ENCODE measurements around the gene MLLT1.

MLLT1 gene

GRCh38 chr19:6324757-6325156, 45.0 kb upstream of the MLLT1 start:
- H3K4me3 ChIP-seq (ENCODE audit: low read length, poor library complexity, severe bottlenecking) = no peak overlapping the region
- H3K9me3 ChIP-seq (ENCODE audit: insufficient read depth, low read depth, low read length) = no peaks in the 10 kb centered on the region
- no peak overlapping the region for H3K9ac ChIP-seq (ENCODE audit: low read depth, low read length, poor library complexity, severe bottlenecking)
- H3K9me2 ChIP-seq (replicated peaks; ENCODE audit: low read depth, low read length) = no peaks in the 10 kb centered on the region
- H3K4me1 ChIP-seq (ENCODE audit: insufficient read depth, low read length, poor library complexity, severe bottlenecking) = no peaks in the 10 kb centered on the region
- no peaks in the 10 kb centered on the region for H4K20me1 ChIP-seq (ENCODE audit: insufficient read depth, low read length, poor library complexity, severe bottlenecking)
- no peaks in the 10 kb centered on the region for H3F3A ChIP-seq (ENCODE audit: low read depth)
- TF ChIP-seq EZH2phosphoT487 (IDR thresholded peaks at IDR 0.05; ENCODE audit: borderline replicate concordance) (no peak), CTCF (conservative IDR thresholded peaks at IDR 0.05; ENCODE audit: low read length) (no peak)
- H2AFZ ChIP-seq (ENCODE audit: low read length) = no peak overlapping the region
- no peaks in the 10 kb centered on the region for H3K36me3 ChIP-seq (ENCODE audit: insufficient read depth, low read length)
- no peak overlapping the region for H3K4me2 ChIP-seq (ENCODE audit: low read depth, low read length, poor library complexity, severe bottlenecking)
- H3K27me3 ChIP-seq (ENCODE audit: insufficient read depth, low read length, poor library complexity, severe bottlenecking) = no peaks in the 10 kb centered on the region
- H3K79me2 ChIP-seq (ENCODE audit: insufficient read depth, low read length) = no peaks in the 10 kb centered on the region

- Histone ChIP-seq H3K27me3 (ENCODE audit: insufficient read depth, low read length, poor library complexity, severe bottlenecking) (no peaks in the 10 kb centered on the region), H3K9me3 (ENCODE audit: insufficient read depth, low read depth, low read length) (no peaks in the 10 kb centered on the region), H3K36me3 (ENCODE audit: insufficient read depth, low read length) (no peaks in the 10 kb centered on the region), H3K4me1 (ENCODE audit: insufficient read depth, low read length, poor library complexity, severe bottlenecking) (no peaks in the 10 kb centered on the region), H4K20me1 (ENCODE audit: insufficient read depth, low read length, poor library complexity, severe bottlenecking) (no peaks in the 10 kb centered on the region), H3K4me3 (ENCODE audit: low read length, poor library complexity, severe bottlenecking) (no peak overlapping the region), H2AFZ (ENCODE audit: low read length) (no peak overlapping the region), H3K79me2 (ENCODE audit: insufficient read depth, low read length) (no peaks in the 10 kb centered on the region), H3K9me2 (replicated peaks; ENCODE audit: low read depth, low read length) (no peaks in the 10 kb centered on the region), H3F3A (ENCODE audit: low read depth) (no peaks in the 10 kb centered on the region), H3K4me2 (ENCODE audit: low read depth, low read length, poor library complexity, severe bottlenecking) (no peak overlapping the region), H3K9ac (ENCODE audit: low read depth, low read length, poor library complexity, severe bottlenecking) (no peak overlapping the region)
- no peak for TF ChIP-seq EZH2phosphoT487 (IDR thresholded peaks at IDR 0.05; ENCODE audit: borderline replicate concordance)
- no peak for TF ChIP-seq CTCF (conservative IDR thresholded peaks at IDR 0.05; ENCODE audit: low read length)
These were observed 42.5 kb upstream of the MLLT1 start for GRCh38 chr19:6322284-6322683.

GRCh38 chr19:6319376-6319775, 39.6 kb upstream of the MLLT1 start:
- no peak overlapping the region for H2AFZ ChIP-seq (ENCODE audit: low read length)
- no peaks in the 10 kb centered on the region for H3K9me3 ChIP-seq (ENCODE audit: insufficient read depth, low read depth, low read length)
- no peak overlapping the region for H3K4me2 ChIP-seq (ENCODE audit: low read depth, low read length, poor library complexity, severe bottlenecking)
- TF ChIP-seq EZH2phosphoT487 (IDR thresholded peaks at IDR 0.05; ENCODE audit: borderline replicate concordance) = no peak
- no peak for TF ChIP-seq CTCF (conservative IDR thresholded peaks at IDR 0.05; ENCODE audit: low read length)
- no peaks in the 10 kb centered on the region for H3K27me3 ChIP-seq (ENCODE audit: insufficient read depth, low read length, poor library complexity, severe bottlenecking)
- H3K9me2 ChIP-seq (replicated peaks; ENCODE audit: low read depth, low read length) = no peaks in the 10 kb centered on the region
- no peaks in the 10 kb centered on the region for H3K36me3 ChIP-seq (ENCODE audit: insufficient read depth, low read length)
- no peak overlapping the region for H3K4me3 ChIP-seq (ENCODE audit: low read length, poor library complexity, severe bottlenecking)
- no peaks in the 10 kb centered on the region for H3F3A ChIP-seq (ENCODE audit: low read depth)
- no peaks in the 10 kb centered on the region for H3K4me1 ChIP-seq (ENCODE audit: insufficient read depth, low read length, poor library complexity, severe bottlenecking)
- no peak overlapping the region for H3K9ac ChIP-seq (ENCODE audit: low read depth, low read length, poor library complexity, severe bottlenecking)
- no peaks in the 10 kb centered on the region for H4K20me1 ChIP-seq (ENCODE audit: insufficient read depth, low read length, poor library complexity, severe bottlenecking)
- no peaks in the 10 kb centered on the region for H3K79me2 ChIP-seq (ENCODE audit: insufficient read depth, low read length)

Measured in Loucy (cell line).